Glutamatergic neuron (in vitro differentiated cells): ENCODE results near the gene ZCCHC24. TPM values are rescaled to one million over a fixed set of nuclear protein-coding genes. Genes with fewer than 3 reads are reported as not detected.

Source experiments
- DNase-seq: peaks from one replicate; pipeline ENCODE4 v3.0.0; 2022
- H3K27ac Mint-ChIP-seq: one replicate; pipeline ENCODE4 v1.8.0; 2020; ENCODE audit warnings: mild to moderate bottlenecking, mixed read lengths, inconsistent platforms; ENCODE audit not compliant: unreplicated experiment
- H3K27me3 Mint-ChIP-seq: one replicate; pipeline ENCODE4 v1.8.0; 2020; ENCODE audit warnings: mild to moderate bottlenecking, moderate library complexity, mixed read lengths, inconsistent platforms; ENCODE audit not compliant: unreplicated experiment
- H3K36me3 Mint-ChIP-seq: one replicate; pipeline ENCODE4 v1.8.0; 2020; ENCODE audit warnings: mild to moderate bottlenecking, mixed read lengths, inconsistent platforms; ENCODE audit not compliant: unreplicated experiment
- H3K4me1 Mint-ChIP-seq: one replicate; pipeline ENCODE4 v1.8.0; 2020; ENCODE audit warnings: mild to moderate bottlenecking, low read depth, mixed read lengths, inconsistent platforms; ENCODE audit not compliant: unreplicated experiment
- H3K4me3 Mint-ChIP-seq: one replicate; pipeline ENCODE4 v1.8.0; 2020; ENCODE audit warnings: mild to moderate bottlenecking, mixed read lengths, inconsistent platforms; ENCODE audit not compliant: unreplicated experiment
- H3K9me3 Mint-ChIP-seq: one replicate; pipeline ENCODE4 v1.8.0; 2020; ENCODE audit warnings: mild to moderate bottlenecking, moderate library complexity, mixed read lengths, inconsistent platforms; ENCODE audit not compliant: unreplicated experiment
- total RNA-seq: library from RNA; stranded (reverse); fragmentation: NEBNext Ultra II Directional; extraction: Animal tissue kit (Norgen Biotek cat#: 25700); gene quantifications from one replicate; pipeline ENCODE4 v1.2.1, GENCODE V29; 2021; ENCODE audit not compliant: unreplicated experiment
- TF ChIP-seq, protein P1 (sequence below): fragments of 200-600 bp; sonication (generic); IDR thresholded peaks from one replicate; pipeline ENCODE4 v1.5.0; 2021; ENCODE audit not compliant: partially characterized antibody, unreplicated experiment

The ZCCHC24 gene
- total RNA-seq, 1 donor from 2014 or later: 3.0 TPM

GRCh38 chr10:79482304-79482703, 36.9 kb upstream of the ZCCHC24 start:
- no peak for DNase-seq
- Mint-ChIP-seq H3K9me3 (no peaks in the 10 kb centered on the region), H3K27ac (no peak overlapping the region), H3K27me3 (peaks cover 2% of the 10 kb centered on the region), H3K36me3 (no peaks in the 10 kb centered on the region), H3K4me1 (no peaks in the 10 kb centered on the region), H3K4me3 (no peak overlapping the region)
- TF ChIP-seq, protein P1, sequence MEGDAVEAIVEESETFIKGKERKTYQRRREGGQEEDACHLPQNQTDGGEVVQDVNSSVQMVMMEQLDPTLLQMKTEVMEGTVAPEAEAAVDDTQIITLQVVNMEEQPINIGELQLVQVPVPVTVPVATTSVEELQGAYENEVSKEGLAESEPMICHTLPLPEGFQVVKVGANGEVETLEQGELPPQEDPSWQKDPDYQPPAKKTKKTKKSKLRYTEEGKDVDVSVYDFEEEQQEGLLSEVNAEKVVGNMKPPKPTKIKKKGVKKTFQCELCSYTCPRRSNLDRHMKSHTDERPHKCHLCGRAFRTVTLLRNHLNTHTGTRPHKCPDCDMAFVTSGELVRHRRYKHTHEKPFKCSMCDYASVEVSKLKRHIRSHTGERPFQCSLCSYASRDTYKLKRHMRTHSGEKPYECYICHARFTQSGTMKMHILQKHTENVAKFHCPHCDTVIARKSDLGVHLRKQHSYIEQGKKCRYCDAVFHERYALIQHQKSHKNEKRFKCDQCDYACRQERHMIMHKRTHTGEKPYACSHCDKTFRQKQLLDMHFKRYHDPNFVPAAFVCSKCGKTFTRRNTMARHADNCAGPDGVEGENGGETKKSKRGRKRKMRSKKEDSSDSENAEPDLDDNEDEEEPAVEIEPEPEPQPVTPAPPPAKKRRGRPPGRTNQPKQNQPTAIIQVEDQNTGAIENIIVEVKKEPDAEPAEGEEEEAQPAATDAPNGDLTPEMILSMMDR: no peak

- Mint-ChIP-seq H3K27ac (no peak overlapping the region), H3K27me3 (peaks cover 2% of the 10 kb centered on the region), H3K4me1 (no peaks in the 10 kb centered on the region), H3K9me3 (no peaks in the 10 kb centered on the region), H3K4me3 (no peak overlapping the region), H3K36me3 (no peaks in the 10 kb centered on the region)
- TF ChIP-seq, protein P1: no peak
- DNase-seq: no peak
Observed at GRCh38 chr10:79479283-79479909, 34.0 kb upstream of the ZCCHC24 start.

DNA sequence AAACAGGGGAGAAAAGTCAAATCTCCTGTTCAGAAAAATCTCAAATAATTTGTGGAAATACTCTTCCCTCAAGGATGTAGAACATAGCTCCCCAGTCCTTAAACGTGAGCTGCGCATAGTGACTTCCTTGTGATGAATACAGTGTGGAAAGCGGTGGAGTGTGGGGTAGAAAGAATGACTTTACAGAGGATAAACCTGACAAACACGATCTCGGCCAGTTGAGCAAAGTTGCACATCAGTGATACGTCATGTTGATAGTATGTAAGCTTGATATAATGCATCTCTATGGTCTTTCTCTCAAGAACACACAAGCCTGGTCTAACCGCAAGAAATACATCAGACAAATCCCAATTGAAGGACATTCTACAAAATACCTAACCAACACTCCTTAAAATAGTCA, 32.0 kb upstream of the ZCCHC24 start:
- TF ChIP-seq, protein P1: no peak
- Mint-ChIP-seq H3K36me3 (no peaks in the 10 kb centered on the region), H3K4me1 (no peaks in the 10 kb centered on the region), H3K9me3 (no peaks in the 10 kb centered on the region), H3K27ac (no peak overlapping the region), H3K4me3 (no peak overlapping the region), H3K27me3 (peaks cover 2% of the 10 kb centered on the region)
- no peak for DNase-seq

- Mint-ChIP-seq H3K4me1 (no peaks in the 10 kb centered on the region), H3K4me3 (no peak overlapping the region), H3K27ac (no peak overlapping the region), H3K36me3 (no peaks in the 10 kb centered on the region), H3K27me3 (peaks cover 2% of the 10 kb centered on the region), H3K9me3 (no peaks in the 10 kb centered on the region)
- DNase-seq: no peak
- TF ChIP-seq, protein P1: no peak
Observed at GRCh38 chr10:79476645-79477044, 31.2 kb upstream of the ZCCHC24 start.

DNA sequence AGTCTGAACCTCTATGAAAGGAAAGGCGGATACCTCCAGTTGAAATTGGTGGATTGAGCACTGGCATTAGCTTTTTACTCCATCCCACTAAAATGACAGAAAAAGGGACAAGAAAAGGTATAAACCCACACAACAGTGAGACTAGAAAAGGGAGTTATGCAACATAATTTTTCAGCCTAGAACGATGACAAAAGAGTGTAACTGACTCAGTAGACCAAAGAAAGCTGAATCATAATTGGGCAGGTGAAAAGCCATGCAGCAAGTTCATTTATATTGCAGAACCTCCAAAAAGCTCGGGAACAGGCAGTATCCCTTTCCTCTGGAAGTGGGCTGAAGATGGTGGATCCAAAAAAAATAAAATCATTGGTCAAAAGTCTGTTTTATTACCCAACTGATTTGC, 30.5 kb upstream of the ZCCHC24 start:
- no peaks in the 10 kb centered on the region for H3K4me1 Mint-ChIP-seq
- H3K27ac Mint-ChIP-seq: no peak overlapping the region
- H3K27me3 Mint-ChIP-seq: peaks cover 4% of the 10 kb centered on the region
- TF ChIP-seq, protein P1: no peak
- H3K36me3 Mint-ChIP-seq: no peaks in the 10 kb centered on the region
- DNase-seq: no peak
- no peak overlapping the region for H3K4me3 Mint-ChIP-seq
- no peaks in the 10 kb centered on the region for H3K9me3 Mint-ChIP-seq
